Muscle of arm (tissue), 14 donors: ENCODE measurements around the gene FOXP3. TPM values are rescaled to one million over a fixed set of nuclear protein-coding genes. Genes with fewer than 3 reads are reported as not detected.
A peak's percentile ranks its signal among the peaks of the same experiment; 100 is the strongest.
"Not testable (repeated sequence)": the region's sequence is repeated elsewhere in the genome, so short reads cannot be mapped to it uniquely, and the experiment has no call there.

Experiments used
- DNase-seq: peaks from one replicate; pipeline ENCODE4 v3.0.0-alpha.2; 2013
- long read RNA-seq, 11 donors: transcript quantifications; one replicate each; lab custom pipeline, GENCODE V29; 2026
- polyA plus RNA-seq, 12 donors: library from polyadenylated mRNA; unstranded; fragments of 120-200 nt; gene quantifications; one replicate each; pipeline ENCODE4 v1.2.1, GENCODE V29; 2013; ENCODE audit not compliant: insufficient read length in 12 of 12

FOXP3 gene, protein sequence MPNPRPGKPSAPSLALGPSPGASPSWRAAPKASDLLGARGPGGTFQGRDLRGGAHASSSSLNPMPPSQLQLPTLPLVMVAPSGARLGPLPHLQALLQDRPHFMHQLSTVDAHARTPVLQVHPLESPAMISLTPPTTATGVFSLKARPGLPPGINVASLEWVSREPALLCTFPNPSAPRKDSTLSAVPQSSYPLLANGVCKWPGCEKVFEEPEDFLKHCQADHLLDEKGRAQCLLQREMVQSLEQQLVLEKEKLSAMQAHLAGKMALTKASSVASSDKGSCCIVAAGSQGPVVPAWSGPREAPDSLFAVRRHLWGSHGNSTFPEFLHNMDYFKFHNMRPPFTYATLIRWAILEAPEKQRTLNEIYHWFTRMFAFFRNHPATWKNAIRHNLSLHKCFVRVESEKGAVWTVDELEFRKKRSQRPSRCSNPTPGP
- polyA plus RNA-seq, result 1 to 10 TPM in 1 of 12 donors, under 1 TPM in 9, not detected in 2; 0.25 to 1.9 (median 0.47) TPM
- long read RNA-seq, donor 1, partial matches to known transcripts, result 15 of 15 reads
- long read RNA-seq, donor 1, other reads (novel, unspliced or antisense), result 0 of 15 reads
- long read RNA-seq, donor 2, result 0 reads
- long read RNA-seq, donor 3, result 0 reads
- long read RNA-seq, donor 4, result 0 reads
- long read RNA-seq, donor 5, result 0 reads
- long read RNA-seq, donor 6, result 0 reads
- long read RNA-seq, donor 7, result 0 reads
- long read RNA-seq, donor 8, result 0 reads
- long read RNA-seq, donor 9, result 0 reads
- long read RNA-seq, donor 10, result 0 reads
- long read RNA-seq, donor 11, result 0 reads

DNA sequence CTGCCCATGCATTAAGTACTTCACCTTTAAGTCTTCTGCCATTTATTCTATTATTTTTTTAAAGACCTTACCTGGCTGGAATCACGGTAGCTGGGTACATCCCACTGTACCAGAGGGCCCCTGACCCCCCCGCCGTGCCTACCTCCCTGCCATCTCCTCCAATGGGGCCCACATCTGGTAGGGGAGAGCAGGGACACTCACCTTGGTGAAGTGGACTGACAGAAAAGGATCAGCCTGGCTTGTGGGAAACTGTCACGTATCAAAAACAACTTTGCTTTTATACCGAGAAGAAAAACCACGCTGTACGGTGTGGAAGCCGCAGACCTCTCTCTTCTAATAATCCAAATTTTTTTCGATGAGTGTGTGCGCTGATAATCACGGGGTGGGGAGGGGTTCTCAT, at the start of gene FOXP3:
FOXP3 (minus strand) TSS at position 251 of the 400 bp plus-strand sequence. CDS start 6,205 bp downstream, outside the sequence.
- DNase-seq, result no peak

DNA sequence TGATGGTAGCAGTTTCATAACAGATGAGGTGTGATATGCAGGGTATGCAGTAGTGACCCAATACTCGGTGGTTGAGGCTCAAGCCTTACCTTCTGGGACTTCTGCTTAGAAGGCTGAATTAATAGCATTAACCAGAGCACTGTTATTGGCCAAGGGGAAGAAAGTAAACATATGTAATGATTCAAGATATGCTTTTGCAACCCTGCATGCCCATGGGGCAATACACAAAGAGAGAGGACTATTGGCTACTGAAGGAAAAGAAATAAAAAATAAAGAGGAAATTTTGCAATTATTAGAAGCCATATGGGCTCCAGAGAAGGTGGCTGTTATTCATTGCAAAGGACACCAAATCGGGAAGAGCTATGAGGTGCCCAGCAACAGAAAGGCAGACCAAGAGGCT, 47.7 kb upstream of the FOXP3 start:
- no peak for DNase-seq

DNA sequence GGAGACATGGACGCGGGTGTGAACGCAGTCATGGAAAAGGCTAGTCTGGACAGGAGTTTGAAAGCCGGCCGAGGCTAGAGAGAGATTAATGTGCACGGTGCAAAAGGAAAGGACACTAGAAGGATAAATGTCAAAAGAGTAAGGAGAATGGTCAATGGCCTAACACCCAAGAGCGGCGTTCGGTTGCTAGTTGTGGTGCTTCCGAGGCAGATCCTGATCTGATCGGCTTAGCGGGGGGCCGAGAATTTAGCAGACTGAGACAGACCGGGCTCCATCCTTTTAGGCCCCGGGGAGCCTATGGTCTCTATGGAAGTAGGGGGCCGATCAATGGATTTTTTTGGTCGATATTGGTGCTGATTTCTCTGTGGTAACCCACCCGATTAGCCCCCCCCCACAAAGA, 45.9 kb upstream of the FOXP3 start:
- no peak for DNase-seq

DNA sequence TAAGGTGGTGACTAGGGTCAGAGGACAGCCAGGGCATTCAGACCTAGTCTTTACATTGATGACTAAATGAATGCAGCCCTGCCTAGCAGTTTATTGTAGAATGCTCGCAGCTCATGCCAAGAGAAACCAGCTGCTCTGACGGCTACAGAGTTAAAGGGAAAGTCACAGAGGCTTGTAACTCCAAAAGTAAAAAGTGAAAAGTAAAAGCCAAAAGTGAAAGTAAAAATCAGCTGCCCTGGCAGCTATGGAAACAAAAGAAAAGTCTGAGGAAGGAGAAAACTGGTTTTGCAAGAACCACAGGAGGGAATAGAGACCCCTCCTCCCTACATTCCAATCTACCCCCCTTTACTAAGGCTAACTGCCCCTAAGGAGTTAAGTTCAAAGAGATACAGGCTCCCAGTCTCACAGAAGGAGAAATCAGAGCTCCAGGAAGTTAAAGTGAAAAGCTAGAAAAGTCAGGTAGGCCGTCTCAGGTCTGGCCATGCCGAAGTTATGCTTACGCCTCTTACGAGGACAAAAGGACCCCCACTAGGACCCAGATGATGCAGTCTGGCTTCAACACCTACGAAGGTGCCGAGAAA, 45.0 kb upstream of the FOXP3 start:
- no peak for DNase-seq

DNA sequence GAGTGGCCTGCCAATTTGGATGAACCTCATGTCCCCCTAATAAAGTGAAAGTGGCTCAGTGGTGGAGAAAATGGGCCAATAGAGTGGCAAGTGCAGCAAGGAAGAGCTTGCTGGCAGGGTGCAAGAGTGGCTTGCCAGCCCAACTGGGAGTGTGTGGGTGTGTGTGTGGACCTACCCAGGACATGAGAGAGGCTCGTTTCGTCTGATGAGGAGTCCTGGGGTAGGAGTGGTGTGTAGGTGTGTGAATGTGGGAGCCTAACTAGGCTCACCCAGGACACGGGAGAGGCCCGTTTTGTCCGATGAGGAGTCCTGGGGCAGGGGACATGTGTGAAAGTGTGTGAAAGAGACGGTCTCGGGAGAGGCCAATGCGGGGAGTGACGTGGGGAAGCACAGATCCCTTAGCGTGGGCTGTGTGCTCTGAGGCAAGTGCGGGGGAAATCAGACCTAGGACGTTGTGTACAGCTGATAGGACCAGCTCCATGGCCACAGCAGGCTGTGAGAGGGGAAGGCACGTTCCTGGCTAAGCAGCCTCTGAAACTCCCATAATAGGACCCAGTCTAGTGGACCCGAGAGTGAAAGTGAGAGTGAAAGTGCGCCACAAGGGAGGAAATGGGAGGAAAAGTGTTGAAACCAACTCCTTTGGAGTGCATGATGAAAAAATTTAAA, 44.2 kb upstream of the FOXP3 start:
- DNase-seq, result no peak

DNA sequence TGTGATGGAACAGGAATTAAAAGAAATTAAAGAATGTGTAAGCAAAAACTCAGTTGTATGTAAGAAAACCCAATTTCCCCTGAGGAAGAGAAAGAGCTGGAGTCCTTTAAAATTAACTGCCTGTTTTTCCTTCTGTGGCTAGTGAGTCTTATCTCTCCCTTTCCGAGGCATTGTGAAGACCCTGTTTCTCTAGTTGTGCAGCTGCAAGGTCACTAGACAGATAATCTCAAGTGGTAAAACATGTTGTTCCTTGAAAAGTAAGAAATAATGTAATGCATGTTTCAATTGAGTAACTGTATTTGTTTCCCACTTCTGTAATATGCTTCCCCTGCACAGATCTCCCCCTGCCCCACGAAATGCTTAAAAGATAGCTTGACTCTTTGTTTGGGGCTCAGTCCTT, 43.3 kb upstream of the FOXP3 start:
- not testable (repeated sequence) for DNase-seq

DNA sequence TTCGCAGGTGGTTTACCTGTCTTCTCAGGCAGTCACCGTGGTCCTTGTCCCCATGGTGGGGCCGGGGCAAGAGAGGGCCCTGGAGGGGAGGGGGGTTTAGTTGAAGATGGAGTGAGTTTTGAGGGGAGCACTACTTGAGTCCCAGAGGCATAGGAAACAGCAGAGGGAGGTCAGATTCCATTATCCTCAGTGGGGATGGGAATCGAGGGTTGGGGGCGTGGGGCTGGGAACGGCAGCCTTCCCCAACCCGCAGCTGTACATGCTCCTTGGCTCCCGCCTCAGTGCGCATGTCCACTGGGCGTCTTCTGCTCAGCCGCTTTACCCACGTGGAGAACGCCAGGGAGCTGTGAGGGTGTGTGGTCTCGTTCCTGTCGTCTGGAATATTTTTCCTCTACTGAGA, 38.8 kb upstream of the FOXP3 start, which contains the start of gene GAGE10:
GAGE10 (plus strand) TSS at position 301 of the 400 bp plus-strand sequence. CDS start 1,214 bp downstream, outside the sequence.
- no peak for DNase-seq

DNA sequence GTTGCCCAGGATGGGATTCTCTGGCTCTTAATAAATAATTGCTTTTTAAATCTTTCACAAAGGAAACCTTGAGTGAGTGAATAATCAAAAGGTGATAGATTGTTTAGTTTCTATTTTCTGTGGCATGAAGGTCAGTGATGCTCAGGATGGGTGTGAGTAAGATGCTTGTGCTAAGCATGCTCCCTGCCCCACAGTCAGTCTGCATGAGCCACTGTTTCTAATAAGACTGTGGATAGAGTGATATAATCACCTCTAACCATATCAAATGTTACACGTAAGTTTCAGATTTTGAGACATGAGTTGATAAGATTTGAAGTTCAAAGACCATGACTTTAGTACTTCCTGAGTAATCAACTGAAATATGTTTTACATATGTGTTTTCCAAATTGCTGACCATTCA, 36.2 kb upstream of the FOXP3 start:
- DNase-seq, result no peak

DNA sequence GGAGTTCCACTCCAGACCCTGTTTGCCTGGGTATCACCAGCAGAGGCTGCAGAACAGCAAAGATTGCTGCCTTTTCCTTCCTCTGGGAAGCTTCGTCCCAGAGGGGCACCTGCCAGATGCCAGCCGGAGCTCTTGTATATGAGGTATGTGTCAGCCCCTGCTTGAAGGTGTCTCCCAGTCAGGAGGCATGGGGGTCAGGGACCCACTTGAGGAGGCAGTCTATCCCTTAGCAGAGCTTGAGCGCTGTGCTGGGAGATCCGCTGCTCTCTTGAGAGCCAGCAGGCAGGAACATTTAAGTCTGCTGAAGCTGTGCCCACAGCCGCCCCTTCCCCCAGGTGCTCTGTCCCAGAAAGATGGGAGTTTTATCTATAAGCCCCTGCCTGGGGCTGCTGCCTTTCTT, 34.8 kb upstream of the FOXP3 start:
- not testable (repeated sequence) for DNase-seq

DNA sequence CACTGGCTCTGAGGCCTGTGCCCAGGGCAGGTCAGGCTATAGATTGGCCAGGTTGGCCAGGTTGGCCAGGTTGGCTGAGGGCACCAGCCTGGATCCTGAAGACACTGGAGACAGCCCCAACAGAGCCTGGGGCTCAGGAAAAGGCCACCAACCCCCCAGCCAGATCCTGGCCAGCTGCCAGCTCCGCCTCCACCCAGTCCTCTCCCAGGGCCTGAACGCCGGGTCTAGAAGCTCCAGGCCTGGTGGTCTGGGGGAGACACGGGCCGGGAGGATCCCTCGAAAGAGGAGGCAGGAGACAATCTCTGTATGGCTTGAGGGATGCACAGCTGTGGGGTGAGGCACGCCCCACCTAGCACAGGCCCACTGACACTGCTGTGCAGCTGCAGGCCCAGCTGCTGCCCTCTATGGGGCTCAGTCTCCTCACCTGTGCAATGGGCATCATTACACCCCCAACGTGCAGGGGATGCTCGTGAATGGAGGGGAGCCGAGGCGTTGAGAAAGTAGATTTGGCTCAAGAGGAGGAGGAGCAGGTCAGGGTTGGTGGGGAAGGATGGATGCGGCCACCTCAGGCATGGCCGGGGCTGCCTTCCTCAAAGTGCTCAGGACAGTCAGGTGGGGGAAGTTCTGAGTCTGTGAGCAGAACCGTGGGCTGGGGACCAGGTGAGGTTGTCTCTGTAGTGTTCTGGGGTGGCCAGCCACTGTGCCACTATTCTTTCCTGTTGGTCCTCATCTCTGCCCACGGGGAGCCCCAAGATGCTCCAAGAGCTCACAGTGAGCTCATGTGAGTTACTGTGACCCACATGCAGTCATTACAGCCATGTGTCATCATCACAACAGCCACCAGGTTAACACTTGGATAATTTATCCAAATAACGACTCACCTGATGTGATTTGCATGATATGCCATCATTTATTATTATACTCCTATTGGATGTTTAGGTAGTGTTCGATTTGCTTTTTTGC, 28.2 kb upstream of the FOXP3 start:
- no peak for DNase-seq

DNA sequence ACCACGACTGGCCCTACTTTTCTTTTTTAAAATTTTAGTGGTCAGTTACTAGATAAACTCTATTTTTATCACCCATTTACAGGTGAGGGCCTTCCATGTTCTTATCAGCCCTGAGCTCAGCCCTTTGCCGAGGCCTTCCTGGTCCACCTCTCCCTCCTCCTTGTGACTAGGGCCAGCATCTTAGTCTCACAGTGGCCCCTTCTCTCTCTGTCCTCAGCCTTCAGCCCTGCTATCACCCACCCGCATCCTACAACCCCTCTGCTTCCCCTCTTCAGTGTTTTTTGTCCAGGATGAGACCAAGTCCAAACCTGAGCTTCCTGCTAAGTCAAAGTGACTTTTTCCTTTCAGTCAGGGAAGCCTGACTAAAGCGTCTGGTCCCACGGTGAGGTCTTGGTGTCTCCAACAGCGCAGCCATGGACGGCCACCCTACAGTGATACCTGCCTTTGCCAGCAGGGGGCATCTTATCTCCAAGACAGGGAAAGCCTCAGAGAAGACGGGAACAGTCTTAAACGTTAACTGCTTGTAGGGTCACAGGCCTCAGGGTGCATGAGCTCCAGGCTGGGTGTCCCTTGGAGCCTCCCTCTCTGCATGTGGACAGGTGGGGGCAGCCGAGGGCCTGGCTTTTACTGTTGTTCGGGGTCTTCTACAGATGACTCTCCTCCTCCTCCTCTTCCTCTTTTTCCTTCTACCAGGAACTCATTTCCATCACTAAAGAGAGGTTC, 27.3 kb upstream of the FOXP3 start:
- DNase-seq, result no peak

DNA sequence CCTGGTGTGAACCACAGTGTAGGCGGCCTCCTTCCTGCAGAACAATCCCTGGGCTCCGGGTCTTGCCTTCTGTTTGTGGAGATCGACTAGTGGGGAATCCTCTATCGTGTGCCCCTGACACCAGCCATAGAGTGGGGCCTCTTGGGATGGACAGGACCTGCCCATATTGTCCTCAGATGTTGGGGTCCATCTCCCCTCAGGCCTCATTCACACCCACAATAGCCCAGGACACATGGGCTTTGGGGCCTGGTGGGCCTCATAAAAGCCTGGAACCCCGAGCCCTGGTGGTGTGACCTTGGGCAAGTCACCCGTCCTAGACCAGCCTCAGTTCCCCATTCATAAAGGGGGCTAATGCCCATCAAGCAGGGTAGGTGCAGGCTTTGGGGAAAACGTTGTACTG, 25.7 kb upstream of the FOXP3 start:
- DNase-seq, result no peak

DNA sequence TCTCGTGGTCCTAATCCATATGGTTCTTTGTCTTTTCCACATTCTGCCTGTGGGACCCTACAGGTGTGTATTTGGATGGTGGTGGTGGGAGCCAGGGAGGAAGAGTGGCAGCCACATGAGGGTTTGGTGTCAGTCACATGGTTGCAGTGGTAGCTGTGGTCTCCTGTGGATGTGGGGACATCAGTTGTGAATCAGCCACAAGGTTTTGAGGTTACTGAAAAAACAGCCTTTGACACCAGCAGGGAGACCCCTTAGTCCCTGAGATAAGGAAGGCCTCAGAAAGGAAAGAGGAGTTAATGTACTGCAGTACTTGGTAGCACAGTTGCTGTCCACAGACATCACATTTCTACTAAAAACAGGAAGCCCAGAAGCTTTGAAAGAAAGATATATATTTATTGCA, 23.2 kb upstream of the FOXP3 start:
- no peak for DNase-seq

DNA sequence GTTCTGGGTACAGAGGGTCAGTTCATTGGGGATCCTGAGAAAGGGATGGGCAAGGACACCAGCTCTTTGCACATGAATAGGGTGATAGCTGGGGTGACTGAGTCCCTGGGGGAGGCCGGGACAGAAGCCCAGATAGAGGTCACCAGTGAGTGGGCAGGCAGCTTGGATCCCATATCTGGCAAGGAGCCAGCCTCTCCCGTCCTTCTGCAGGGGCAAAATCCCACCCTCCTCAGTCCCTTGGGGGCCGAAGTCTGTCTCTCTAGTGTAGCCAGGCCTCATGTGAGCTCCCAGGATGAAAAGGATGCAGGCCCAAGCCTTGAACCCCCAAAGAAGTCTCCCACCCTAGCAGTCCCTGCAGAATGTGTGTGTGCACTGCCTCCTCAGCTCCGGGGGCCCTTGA, 22.1 kb upstream of the FOXP3 start:
- DNase-seq, result no peak

DNA sequence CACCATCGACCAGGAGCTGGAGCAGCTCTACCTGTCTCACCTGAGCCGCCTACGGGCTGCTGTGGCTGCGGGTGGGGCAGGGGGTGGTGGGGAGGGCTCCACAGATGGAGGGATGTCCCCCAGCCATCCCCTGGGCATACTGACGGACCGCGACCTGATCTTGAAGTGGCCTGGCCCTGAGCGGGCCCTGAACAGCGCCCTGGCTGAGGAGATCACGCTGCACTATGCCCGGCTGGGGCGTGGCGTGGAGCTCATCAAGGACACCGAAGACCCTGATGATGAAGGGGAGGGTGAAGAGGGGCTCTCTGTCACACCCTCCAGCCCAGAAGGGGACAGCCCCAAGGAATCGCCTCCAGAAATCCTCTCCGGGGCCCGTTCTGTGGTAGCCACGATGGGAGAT, 21.6 kb upstream of the FOXP3 start:
- no peak for DNase-seq

DNA sequence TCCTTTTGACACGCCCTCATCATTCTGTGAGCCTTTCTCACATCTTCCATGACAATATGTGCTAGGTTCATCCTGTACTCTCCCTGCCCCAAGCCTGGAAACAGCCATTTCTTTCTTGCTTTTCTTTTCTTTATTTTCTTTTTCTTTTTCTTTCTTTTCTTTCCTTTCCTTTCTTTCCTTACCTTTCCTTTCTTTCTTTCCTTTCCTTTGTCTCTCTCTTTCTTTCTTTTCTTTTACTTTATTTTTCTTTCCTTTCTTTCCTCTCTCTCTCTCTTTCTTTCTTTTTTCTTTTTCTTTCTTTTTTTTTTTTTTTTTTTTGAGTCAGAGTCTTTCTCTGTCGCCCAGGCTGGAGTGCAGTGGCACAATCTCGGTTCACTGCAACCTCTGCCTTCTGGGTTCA, 19.7 kb upstream of the FOXP3 start:
- DNase-seq, result no peak

DNA sequence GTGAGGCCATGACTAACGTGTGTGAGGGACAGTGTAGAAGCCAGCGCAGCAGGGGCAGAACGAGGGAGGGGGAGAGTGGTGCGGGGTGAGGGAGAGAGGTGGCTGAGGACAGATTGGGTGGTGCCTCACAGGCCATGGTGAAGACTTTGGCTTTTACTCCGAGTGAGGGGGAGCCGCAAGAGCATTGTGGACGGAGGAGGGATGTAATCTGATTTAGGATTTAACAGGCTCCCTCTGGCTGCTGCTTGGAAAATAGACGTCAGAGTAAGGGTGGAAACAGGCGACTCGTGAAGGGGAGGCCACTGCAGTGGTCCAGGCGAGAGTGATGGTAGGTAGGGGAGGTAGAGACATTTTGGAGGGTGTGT, 18.1 kb upstream of the FOXP3 start:
- DNase-seq, result peak; percentile 31

DNA sequence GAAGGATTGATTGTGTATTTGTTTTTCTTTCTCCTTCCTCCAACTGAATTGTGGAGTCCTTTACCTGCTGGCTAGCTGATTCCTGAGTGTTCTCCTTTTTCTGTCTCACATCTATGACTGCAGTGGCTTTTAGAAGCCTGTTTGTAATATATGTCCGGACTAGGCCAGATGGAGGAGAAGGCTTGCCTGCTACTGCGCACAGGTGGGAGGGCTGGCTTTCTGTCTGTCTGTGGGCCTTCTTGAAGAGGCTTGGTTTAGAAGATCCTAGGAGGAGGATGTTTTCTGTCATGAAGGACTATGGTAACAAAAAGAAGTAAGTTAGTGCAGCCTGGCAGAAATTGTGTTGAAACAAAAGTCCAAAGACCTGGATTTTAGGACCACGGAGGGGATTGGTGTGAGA, 13.6 kb upstream of the FOXP3 start:
- no peak for DNase-seq

DNA sequence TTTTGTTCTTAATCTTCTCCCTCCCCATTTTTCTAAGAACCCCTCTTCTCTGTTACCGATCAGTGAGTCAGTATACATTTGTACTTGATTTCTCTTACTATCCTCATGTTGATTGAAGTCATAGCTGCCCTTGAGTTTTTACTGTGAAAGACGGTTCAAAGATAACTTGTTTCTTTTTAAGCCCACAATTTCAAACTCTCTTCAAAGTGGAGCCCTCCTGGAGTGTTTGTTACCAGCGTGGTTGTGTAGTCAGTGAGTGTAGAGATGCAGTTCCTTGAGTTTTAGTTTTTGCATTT, 13.0 kb upstream of the FOXP3 start:
- DNase-seq, result no peak
